WTC11 (cell line): ENCODE data around the gene DNAAF8. TPM values are rescaled to one million over a fixed set of nuclear protein-coding genes. Genes with fewer than 3 reads are reported as not detected.

Experiments used
- ATAC-seq: fragments of 200-7000 bp; cut with Tn5 transposase; 2 replicates; pipeline ENCODE4 v1.10.0; 2021; ENCODE audit warnings: mild to moderate bottlenecking, moderate library complexity
- CTCF ChIA-PET: fragments of 300-600 bp; sonication (Branson Sonifier 250); formaldehyde crosslinking; loops from one replicate; lab custom pipeline; 2021; ENCODE audit warnings: antibody characterized with exemption; lab: Charles Lee
- POLR2A ChIA-PET: fragments of 350-600 bp; sonication (Branson Sonifier 250); formaldehyde crosslinking; loops from one replicate; lab custom pipeline; 2021; ENCODE audit warnings: antibody characterized with exemption; lab: Charles Lee
- DNase-seq: peaks from one replicate; pipeline ENCODE4 v3.0.0; 2021; ENCODE audit warnings: low spot score
- H3K27ac Mint-ChIP-seq: 2 replicates; pipeline ENCODE4 v1.8.0; 2021; ENCODE audit warnings: mixed read lengths
- H3K27me3 Mint-ChIP-seq: 2 replicates; pipeline ENCODE4 v1.8.0; 2021; ENCODE audit warnings: low read depth, mild to moderate bottlenecking, moderate library complexity, mixed read lengths
- H3K36me3 Mint-ChIP-seq: 2 replicates; pipeline ENCODE4 v1.8.0; 2021; ENCODE audit warnings: mixed read lengths
- H3K4me1 Mint-ChIP-seq: 2 replicates; pipeline ENCODE4 v1.8.0; 2022; ENCODE audit warnings: mixed read lengths
- H3K4me3 Mint-ChIP-seq: 2 replicates; pipeline ENCODE4 v1.8.0; 2021; ENCODE audit warnings: mild to moderate bottlenecking, moderate library complexity, mixed read lengths
- H3K9me3 Mint-ChIP-seq: 2 replicates; pipeline ENCODE4 v1.8.0; 2021; ENCODE audit warnings: mixed read lengths
- AFF4 ChIP-seq: sonication (generic); formaldehyde crosslinking; IDR thresholded peaks from 2 replicates; pipeline ENCODE4 v1.8.1; 2023; ENCODE audit warnings: mild to moderate bottlenecking, missing genetic modification reagents, borderline replicate concordance
- ATF3 ChIP-seq: sonication (generic); formaldehyde crosslinking; conservative IDR thresholded peaks from 2 replicates; pipeline ENCODE4 v1.8.1; 2022; ENCODE audit warnings: mild to moderate bottlenecking, missing genetic modification reagents
- E2F5 ChIP-seq: sonication (generic); formaldehyde crosslinking; IDR thresholded peaks from 2 replicates; pipeline ENCODE4 v1.8.1; 2022; ENCODE audit warnings: mild to moderate bottlenecking, moderate library complexity, missing genetic modification reagents
- ELF4 ChIP-seq: sonication (generic); formaldehyde crosslinking; IDR thresholded peaks from 2 replicates; pipeline ENCODE4 v1.8.1; 2022; ENCODE audit warnings: low read depth, mild to moderate bottlenecking, moderate library complexity, missing genetic modification reagents
- FOXP4 ChIP-seq: sonication (generic); formaldehyde crosslinking; IDR thresholded peaks from 2 replicates; pipeline ENCODE4 v1.8.0; 2022; ENCODE audit warnings: mild to moderate bottlenecking, missing genetic modification reagents
- GABPB1 ChIP-seq: sonication (generic); formaldehyde crosslinking; IDR thresholded peaks from 2 replicates; pipeline ENCODE4 v1.8.1; 2023; ENCODE audit warnings: mild to moderate bottlenecking, missing genetic modification reagents
- IRF1 ChIP-seq: sonication (generic); formaldehyde crosslinking; IDR thresholded peaks from 2 replicates; pipeline ENCODE4 v1.8.0; 2023; ENCODE audit warnings: missing genetic modification reagents
- IRF2 ChIP-seq: sonication (generic); formaldehyde crosslinking; IDR thresholded peaks from 2 replicates; pipeline ENCODE4 v1.8.0; 2022; ENCODE audit warnings: low read depth, missing genetic modification reagents, borderline replicate concordance
- MLX ChIP-seq: sonication (generic); formaldehyde crosslinking; IDR thresholded peaks from 2 replicates; pipeline ENCODE4 v1.8.1; 2023; ENCODE audit warnings: mild to moderate bottlenecking, missing genetic modification reagents, moderate library complexity
- MYBL2 ChIP-seq: sonication (generic); formaldehyde crosslinking; IDR thresholded peaks from 2 replicates; pipeline ENCODE4 v1.8.1; 2023; ENCODE audit warnings: mild to moderate bottlenecking, moderate library complexity, missing genetic modification reagents
- NR2C2 ChIP-seq: sonication (generic); formaldehyde crosslinking; IDR thresholded peaks from 2 replicates; pipeline ENCODE4 v1.8.0; 2022; ENCODE audit warnings: mild to moderate bottlenecking, missing genetic modification reagents
- PRRX2 ChIP-seq: fragments of 250-450 bp; sonication (Bioruptor Pico); IDR thresholded peaks from 2 replicates; pipeline ENCODE4 v1.8.0; 2021; ENCODE audit warnings: mild to moderate bottlenecking
- SMAD4 ChIP-seq: sonication (generic); formaldehyde crosslinking; IDR thresholded peaks from 2 replicates; pipeline ENCODE4 v1.8.0; 2022; ENCODE audit warnings: mild to moderate bottlenecking, missing genetic modification reagents
- STAT6 ChIP-seq: sonication (generic); formaldehyde crosslinking; conservative IDR thresholded peaks from 2 replicates; pipeline ENCODE4 v1.8.1; 2023; ENCODE audit warnings: mild to moderate bottlenecking, low read depth, missing genetic modification reagents, moderate library complexity
- USF2 ChIP-seq: sonication (generic); formaldehyde crosslinking; IDR thresholded peaks from 2 replicates; pipeline ENCODE4 v1.8.1; 2023; ENCODE audit warnings: mild to moderate bottlenecking, missing genetic modification reagents, moderate library complexity
- ZNF232 ChIP-seq: sonication (generic); formaldehyde crosslinking; IDR thresholded peaks from 2 replicates; pipeline ENCODE4 v1.8.0; 2022; ENCODE audit warnings: mild to moderate bottlenecking, missing genetic modification reagents
- ZNF532 ChIP-seq: fragments of 250-450 bp; sonication (Bioruptor Pico); IDR thresholded peaks from 2 replicates; pipeline ENCODE4 v1.9.0; 2021; ENCODE audit warnings: mild to moderate bottlenecking, borderline replicate concordance
- ZSCAN18 ChIP-seq: fragments of 250-450 bp; sonication (Bioruptor Pico); IDR thresholded peaks from 2 replicates; pipeline ENCODE4 v2.1.2; 2022; ENCODE audit warnings: mild to moderate bottlenecking, moderate library complexity
- total RNA-seq: library from RNA; stranded (reverse); gene quantifications from 3 replicates; pipeline ENCODE4 v1.2.3, GENCODE V29; 2021

DNAAF8 gene
- total RNA-seq, 1 experiment from 2014 or later, result 0.09 TPM

- POLR2A ChIA-PET, result interaction anchor here (0.7 kb wide), 1 partner anchor 31 kb away, joined by 3 read pairs; no protein-coding TSS in a partner anchor
- Mint-ChIP-seq H3K9me3 (no peaks in the 10 kb centered on the region), H3K27me3 (no peaks in the 10 kb centered on the region), H3K4me1 (no peaks in the 10 kb centered on the region), H3K27ac (peak overlapping the region; percentile 77), H3K4me3 (no peak overlapping the region), H3K36me3 (peaks cover 40% of the 10 kb centered on the region)
- CTCF ChIA-PET, result interaction anchor here (1.1 to 1.3 kb wide), 3 partner anchors 12 to 249 kb away, joined by 4 to 7 read pairs (median 6); no protein-coding TSS in a partner anchor
- no peak for DNase-seq
- ATAC-seq, result no peak
- TF ChIP-seq ZSCAN18 (CRISPR knock-in tag) (no peak), ZNF532 (CRISPR knock-in tag) (no peak), MLX (CRISPR knock-in tag) (no peak), NR2C2 (CRISPR knock-in tag) (no peak), MYBL2 (CRISPR knock-in tag) (no peak), ATF3 (CRISPR knock-in tag) (no peak), E2F5 (CRISPR knock-in tag) (no peak), FOXP4 (CRISPR knock-in tag) (no peak), SMAD4 (no peak), AFF4 (CRISPR knock-in tag) (no peak), ZNF232 (CRISPR knock-in tag) (no peak), ELF4 (CRISPR knock-in tag) (no peak), IRF2 (no peak), PRRX2 (CRISPR knock-in tag) (no peak), STAT6 (no peak), IRF1 (CRISPR knock-in tag) (no peak), USF2 (CRISPR knock-in tag) (no peak), GABPB1 (CRISPR knock-in tag) (no peak)
Measured at GRCh38 chr16:4706871-4707270, 27.5 kb upstream of the DNAAF8 start.
